ENCODE results near the gene CLK4.

Gene CLK4

DNA sequence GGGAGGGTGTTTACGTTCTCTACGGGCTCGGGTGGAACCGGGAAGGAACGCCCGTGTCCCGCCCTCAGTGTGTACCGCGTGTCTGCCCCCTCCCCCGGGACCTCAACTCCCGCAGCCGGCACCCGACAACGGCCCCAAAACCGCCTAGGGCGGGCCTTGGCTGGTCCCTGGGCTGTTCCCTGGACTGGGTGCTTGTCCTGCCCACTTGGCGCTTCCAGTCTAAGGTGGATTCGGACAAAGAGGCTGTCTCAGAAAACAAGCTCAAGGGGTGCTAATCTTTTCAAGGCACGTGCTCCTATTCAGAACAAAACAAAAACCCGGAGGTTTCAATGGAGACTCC, 379 bp upstream of the CLK4 start:
- peak overlapping the region; percentile 94 for H4K8ac ChIP-seq (ENCODE audit: low read length)
- peak overlapping the region in 1 of 2 experiments; percentile 77 for H3K14ac ChIP-seq (ENCODE audit: low read length in 2 of 2)
- DNase-seq = no peak
- H3K9me3 ChIP-seq (ENCODE audit: control insufficient read depth, low read length) = no peaks in the 10 kb centered on the region
- H3K18ac ChIP-seq (ENCODE audit: low read depth in 1 of 2, low read length in 2 of 2) = peak overlapping the region; percentile 38 to 58
- H3K4ac ChIP-seq (ENCODE audit: low read depth in 1 of 2, low read length in 2 of 2) = peak overlapping the region; percentile 46 to 82
- H4K91ac ChIP-seq (ENCODE audit: low read length) = peak overlapping the region; percentile 57
- peak overlapping the region; percentile 73 for H3K4me2 ChIP-seq (ENCODE audit: low read length, poor library complexity, severe bottlenecking)
- H3K4me1 ChIP-seq (ENCODE audit: control insufficient read depth, insufficient read depth, low read depth, low read length) = peaks cover 2% of the 10 kb centered on the region
- H3K36me3 ChIP-seq (ENCODE audit: control insufficient read depth in 1 of 2, insufficient read depth in 2 of 2, low read depth in 1 of 2, low read length in 2 of 2) = peaks cover 0 to 10% of the 10 kb centered on the region in 2 experiments
- H2BK5ac ChIP-seq (ENCODE audit: low read depth, low read length, poor library complexity, severe bottlenecking) = no peak overlapping the region
- H3K9ac ChIP-seq (ENCODE audit: low read length) = peak overlapping the region; percentile 85
- WGBS = 8% methylated on average over 20 of the region's 20 CpGs
- H2AFZ ChIP-seq (ENCODE audit: low read depth, low read length) = peak overlapping the region; percentile 100
- no peak overlapping the region for H3K27ac ChIP-seq (ENCODE audit: low read length, poor library complexity, severe bottlenecking)
- no peak overlapping the region for H2BK120ac ChIP-seq (ENCODE audit: low read depth, low read length)
- peaks cover 0 to 5% of the 10 kb centered on the region in 2 experiments for H3K27me3 ChIP-seq (ENCODE audit: control insufficient read depth in 1 of 2, insufficient read depth in 1 of 2, low read length in 2 of 2)
- peaks cover 1% of the 10 kb centered on the region for H3K79me1 ChIP-seq (replicated peaks; ENCODE audit: low read length, poor library complexity, severe bottlenecking)
- no peak overlapping the region for H3K23ac ChIP-seq (ENCODE audit: low read length in 2 of 2)
- peak overlapping the region; percentile 60 for H2BK15ac ChIP-seq (ENCODE audit: low read depth, poor library complexity, severe bottlenecking)
- no peak overlapping the region for H2BK12ac ChIP-seq (ENCODE audit: low read length in 2 of 2)
- H3K4me3 ChIP-seq (ENCODE audit: insufficient read depth in 1 of 2, low read depth in 1 of 2, low read length in 2 of 2) = peak overlapping the region; percentile 78 to 95
- H2AK5ac ChIP-seq (ENCODE audit: low read length, severe bottlenecking) = no peak overlapping the region

DNA sequence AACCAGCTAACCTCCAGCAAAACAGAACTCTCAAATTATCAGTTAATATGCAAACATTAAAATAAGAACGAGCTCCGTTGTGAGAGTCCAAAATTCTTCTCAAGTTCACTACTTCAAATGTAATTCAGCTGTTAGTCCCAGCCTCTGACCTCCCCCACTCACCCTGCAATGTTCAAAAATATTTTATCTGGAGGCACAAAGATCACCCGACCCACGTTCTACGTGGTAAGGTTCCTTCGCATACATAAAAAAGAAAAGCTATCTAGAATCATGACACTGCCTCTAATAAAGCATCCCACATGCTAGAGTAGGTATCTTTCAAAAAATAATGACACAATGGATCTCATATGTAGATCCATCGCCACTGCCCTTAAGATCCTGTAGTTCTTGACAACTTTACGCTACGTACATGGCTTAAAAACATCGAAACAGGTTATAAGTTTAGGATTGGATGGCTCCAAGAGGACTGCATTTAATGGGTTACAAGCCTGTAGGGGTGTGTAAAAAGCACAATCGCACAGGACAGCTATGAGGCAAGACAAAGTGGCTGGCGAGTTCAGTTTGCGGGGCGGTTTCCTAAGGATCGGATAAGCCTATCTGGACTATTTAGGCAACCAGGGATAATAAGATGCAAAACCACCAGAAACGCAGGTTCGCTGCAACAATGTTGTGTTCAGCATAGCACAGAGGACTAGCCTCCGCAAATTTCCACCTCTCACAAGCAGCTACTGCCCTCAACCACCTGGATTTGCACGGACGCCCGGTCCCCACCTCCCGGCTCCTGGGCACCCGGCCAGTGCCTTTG, 969 bp downstream of the CLK4 start:
- Histone ChIP-seq H3K27me3 (ENCODE audit: control insufficient read depth in 1 of 2, insufficient read depth in 1 of 2, low read length in 2 of 2) (peaks cover 0 to 5% of the 10 kb centered on the region in 2 experiments), H3K79me1 (replicated peaks; ENCODE audit: low read length, poor library complexity, severe bottlenecking) (peaks cover 1% of the 10 kb centered on the region), H4K8ac (ENCODE audit: low read length) (no peak overlapping the region), H2AK5ac (ENCODE audit: low read length, severe bottlenecking) (no peak overlapping the region), H3K18ac (ENCODE audit: low read depth in 1 of 2, low read length in 2 of 2) (peak overlapping the region; percentile 95 to 99), H4K91ac (ENCODE audit: low read length) (peak overlapping the region; percentile 14), H3K9ac (ENCODE audit: low read length) (peak overlapping the region; percentile 99), H3K27ac (ENCODE audit: low read length, poor library complexity, severe bottlenecking) (peak overlapping the region; percentile 83), H3K14ac (ENCODE audit: low read length in 2 of 2) (peak overlapping the region in 1 of 2 experiments; percentile 86), H3K4me3 (ENCODE audit: insufficient read depth in 1 of 2, low read depth in 1 of 2, low read length in 2 of 2) (peak overlapping the region; percentile 91 to 95), H3K4ac (ENCODE audit: low read depth in 1 of 2, low read length in 2 of 2) (peak overlapping the region; percentile 87 to 97), H3K36me3 (ENCODE audit: control insufficient read depth in 1 of 2, insufficient read depth in 2 of 2, low read depth in 1 of 2, low read length in 2 of 2) (peaks cover 0 to 24% of the 10 kb centered on the region in 2 experiments), H3K23ac (ENCODE audit: low read length in 2 of 2) (peak overlapping the region in 1 of 2 experiments; percentile 99), H3K4me1 (ENCODE audit: control insufficient read depth, insufficient read depth, low read depth, low read length) (peaks cover 2% of the 10 kb centered on the region), H2BK12ac (ENCODE audit: low read length in 2 of 2) (peak overlapping the region in 1 of 2 experiments; percentile 52), H2BK5ac (ENCODE audit: low read depth, low read length, poor library complexity, severe bottlenecking) (peak overlapping the region; percentile 5), H2BK15ac (ENCODE audit: low read depth, poor library complexity, severe bottlenecking) (no peak overlapping the region), H3K9me3 (ENCODE audit: control insufficient read depth, low read length) (no peaks in the 10 kb centered on the region), H2AFZ (ENCODE audit: low read depth, low read length) (peak overlapping the region; percentile 53), H2BK120ac (ENCODE audit: low read depth, low read length) (peak overlapping the region; percentile 43), H3K4me2 (ENCODE audit: low read length, poor library complexity, severe bottlenecking) (peak overlapping the region; percentile 97)
- DNase-seq = peak; percentile 73
- WGBS = under 1% methylated on average over 23 of the region's 23 CpGs

DNA sequence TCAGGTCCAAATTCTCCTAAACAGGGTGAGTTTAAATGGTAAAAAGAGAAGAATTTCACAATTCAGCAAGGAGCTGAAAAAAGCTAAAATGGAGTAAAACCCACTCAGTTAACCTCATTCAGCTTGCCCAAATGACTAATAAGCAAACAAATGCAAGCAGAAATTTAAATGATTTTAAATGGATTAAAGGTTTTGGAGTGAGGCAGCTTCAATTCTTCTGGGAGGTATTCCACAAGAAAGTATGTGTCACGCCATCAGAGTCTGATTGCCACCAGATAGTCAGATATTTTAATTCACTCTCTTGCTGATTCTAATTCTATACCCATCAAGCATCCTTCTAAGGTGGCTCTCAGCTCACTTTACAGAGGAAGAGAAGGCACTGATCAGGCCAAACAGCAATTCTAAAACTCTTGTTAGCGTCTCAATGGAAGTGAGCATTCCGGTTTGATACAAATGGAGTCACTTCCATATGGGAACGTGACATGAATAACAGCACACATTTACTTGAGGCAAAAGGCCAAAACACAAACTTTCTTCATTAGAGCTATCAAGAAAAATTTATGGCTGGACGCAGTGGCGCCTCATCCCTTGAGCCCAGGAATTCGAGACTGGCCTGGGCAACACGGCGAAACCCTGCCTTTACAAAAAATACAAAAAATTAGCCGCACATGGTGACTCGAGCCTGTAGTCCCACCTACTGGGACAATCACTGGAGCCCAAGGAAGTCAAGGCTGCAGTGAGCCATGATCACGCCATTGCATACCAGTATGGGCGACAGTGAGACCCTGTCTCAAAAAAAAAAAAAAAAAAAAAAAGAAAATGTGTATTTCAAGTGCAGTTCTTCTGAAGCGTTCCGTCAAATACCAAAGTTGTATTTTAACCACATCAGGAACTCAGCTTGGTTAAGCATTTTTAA, 2.0 kb downstream of the CLK4 start:
- Histone ChIP-seq H3K27ac (ENCODE audit: low read length, poor library complexity, severe bottlenecking) (no peak overlapping the region), H3K4me2 (ENCODE audit: low read length, poor library complexity, severe bottlenecking) (peak overlapping the region; percentile 97), H3K23ac (ENCODE audit: low read length in 2 of 2) (no peak overlapping the region), H2BK120ac (ENCODE audit: low read depth, low read length) (no peak overlapping the region), H4K8ac (ENCODE audit: low read length) (no peak overlapping the region), H2BK15ac (ENCODE audit: low read depth, poor library complexity, severe bottlenecking) (no peak overlapping the region), H2BK12ac (ENCODE audit: low read length in 2 of 2) (no peak overlapping the region), H4K91ac (ENCODE audit: low read length) (no peak overlapping the region), H2BK5ac (ENCODE audit: low read depth, low read length, poor library complexity, severe bottlenecking) (no peak overlapping the region), H3K4me1 (ENCODE audit: control insufficient read depth, insufficient read depth, low read depth, low read length) (peaks cover 2% of the 10 kb centered on the region), H3K9ac (ENCODE audit: low read length) (peak overlapping the region; percentile 99), H3K14ac (ENCODE audit: low read length in 2 of 2) (no peak overlapping the region), H3K27me3 (ENCODE audit: control insufficient read depth in 1 of 2, insufficient read depth in 1 of 2, low read length in 2 of 2) (no peaks in the 10 kb centered on the region), H3K18ac (ENCODE audit: low read depth in 1 of 2, low read length in 2 of 2) (no peak overlapping the region), H3K4me3 (ENCODE audit: insufficient read depth in 1 of 2, low read depth in 1 of 2, low read length in 2 of 2) (peak overlapping the region; percentile 30 to 91), H3K36me3 (ENCODE audit: control insufficient read depth in 1 of 2, insufficient read depth in 2 of 2, low read depth in 1 of 2, low read length in 2 of 2) (peaks cover under 1 to 33% of the 10 kb centered on the region in 2 experiments), H3K79me1 (replicated peaks; ENCODE audit: low read length, poor library complexity, severe bottlenecking) (peaks cover 4% of the 10 kb centered on the region), H3K9me3 (ENCODE audit: control insufficient read depth, low read length) (no peaks in the 10 kb centered on the region), H2AK5ac (ENCODE audit: low read length, severe bottlenecking) (no peak overlapping the region), H2AFZ (ENCODE audit: low read depth, low read length) (no peak overlapping the region), H3K4ac (ENCODE audit: low read depth in 1 of 2, low read length in 2 of 2) (no peak overlapping the region)
- WGBS = 32% methylated on average over 15 of the region's 15 CpGs
- DNase-seq = peak; percentile 39

Data from mesenchymal stem cell (in vitro differentiated cells and primary cell).